Left hindlimb (tissue), 1 donor: ENCODE measurements around the gene MSANTD1.

Experiments used
- DNase-seq: peaks from one replicate; pipeline ENCODE4 v3.0.0-alpha.2; 2018

The MSANTD1 gene

DNA sequence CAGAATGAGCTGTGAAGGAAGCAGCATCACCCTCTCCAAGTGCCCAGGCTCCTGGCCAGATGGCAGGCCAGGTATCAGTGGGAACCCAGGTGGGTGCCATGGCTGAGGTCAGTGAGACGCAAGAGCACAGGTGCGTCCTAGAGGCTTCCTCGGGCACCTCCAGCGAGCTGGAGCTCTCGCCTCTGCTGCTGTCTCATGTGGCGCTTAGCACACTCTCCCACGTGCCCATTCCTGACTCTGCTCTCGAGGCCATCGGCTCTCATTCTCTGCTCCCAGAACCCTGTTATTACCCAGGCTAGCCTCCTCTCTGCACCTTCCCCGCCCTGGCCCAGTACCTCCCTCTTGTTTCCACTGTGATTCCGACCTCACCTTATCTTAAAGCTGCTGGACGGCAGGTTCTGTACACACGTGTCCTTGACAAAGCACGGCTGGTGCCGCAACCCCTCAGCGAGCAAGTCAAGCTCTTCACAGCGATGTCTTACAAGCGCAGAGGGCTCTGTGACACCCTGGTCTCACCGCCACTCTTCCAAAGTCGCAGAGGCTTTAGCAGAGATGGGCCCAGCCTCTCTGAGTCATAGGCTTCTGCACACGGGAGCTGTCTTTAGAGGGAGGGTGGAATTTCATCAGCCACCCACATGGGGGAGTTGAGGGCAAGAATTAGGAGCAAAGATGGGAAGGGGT lies 15.4 kb upstream of the MSANTD1 start:
- no peak for DNase-seq

DNA sequence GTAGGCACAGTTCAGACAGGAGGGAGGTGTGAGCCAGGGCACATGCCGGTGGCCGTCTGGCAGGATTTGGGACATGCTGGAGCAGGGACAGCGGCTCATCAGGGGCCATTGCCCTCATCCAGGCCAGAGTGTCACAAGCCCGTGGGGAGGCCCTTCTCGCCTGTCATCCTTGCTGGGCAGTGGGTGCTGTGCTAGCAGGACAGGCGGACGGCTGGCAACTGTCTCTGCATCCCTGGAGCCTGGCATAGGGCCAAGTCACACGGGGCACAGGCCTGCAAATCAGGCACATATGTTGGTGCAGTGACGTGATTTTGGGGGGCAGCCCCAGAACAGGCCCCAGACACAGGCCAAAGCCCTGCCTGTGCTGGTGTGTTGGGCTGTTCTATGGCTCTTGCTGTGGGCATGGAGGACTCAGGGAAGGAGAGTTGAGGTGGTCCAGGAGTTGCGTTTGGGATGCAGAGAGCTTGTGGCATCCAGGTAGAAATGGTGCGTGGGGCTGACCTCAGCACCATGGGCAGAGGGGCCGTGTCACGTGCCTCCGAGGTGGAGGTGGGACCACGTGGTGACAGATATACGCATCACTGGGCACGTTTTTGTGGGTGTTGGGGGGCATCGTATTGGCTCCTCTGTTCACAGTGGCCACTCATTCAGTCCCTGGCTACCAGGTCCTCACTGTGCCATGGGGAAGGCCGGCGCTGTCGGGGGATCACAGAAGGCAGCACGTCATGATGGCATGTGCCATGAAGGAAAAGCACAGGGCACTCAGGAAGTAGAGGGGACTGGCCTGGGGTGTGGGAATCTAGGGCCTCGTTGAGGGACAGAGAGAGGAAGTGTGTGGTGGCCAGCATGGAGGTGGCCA lies 14.6 kb upstream of the MSANTD1 start:
- no peak for DNase-seq

DNA sequence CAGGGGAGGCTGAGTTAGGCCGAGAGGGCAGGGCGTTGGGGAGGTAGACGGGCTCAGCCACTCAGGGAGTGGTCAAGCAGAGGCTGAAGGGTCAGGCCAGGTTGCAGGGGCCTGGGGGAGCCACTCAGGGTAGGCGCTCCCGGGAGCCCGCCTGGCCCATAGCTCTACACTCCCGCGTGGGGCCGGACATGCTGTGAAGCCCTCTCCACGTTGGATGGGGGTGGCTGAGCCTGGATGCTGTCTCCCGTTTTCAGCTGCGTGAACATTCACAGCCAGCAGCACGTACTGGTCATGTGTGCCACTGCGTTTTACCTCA lies 14.0 kb upstream of the MSANTD1 start:
- DNase-seq, result no peak

DNA sequence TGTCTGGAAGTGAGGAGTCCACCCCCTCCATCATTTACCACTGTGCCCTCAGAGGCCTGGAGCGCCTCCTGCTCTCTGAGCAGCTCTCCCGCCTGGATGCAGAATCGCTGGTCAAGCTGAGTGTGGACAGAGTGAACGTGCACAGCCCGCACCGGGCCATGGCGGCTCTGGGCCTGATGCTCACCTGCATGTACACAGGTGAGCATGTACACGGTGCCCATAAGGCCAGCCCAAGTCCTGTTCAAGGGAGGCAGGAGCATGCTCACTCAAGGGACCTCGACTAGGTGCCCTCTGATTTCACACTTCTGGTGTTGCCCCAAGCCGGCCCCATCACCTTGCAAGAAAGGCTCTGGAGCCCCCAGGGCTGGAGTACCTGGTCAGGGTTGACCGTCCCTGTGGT lies 13.4 kb upstream of the MSANTD1 start:
- DNase-seq, result no peak

DNA sequence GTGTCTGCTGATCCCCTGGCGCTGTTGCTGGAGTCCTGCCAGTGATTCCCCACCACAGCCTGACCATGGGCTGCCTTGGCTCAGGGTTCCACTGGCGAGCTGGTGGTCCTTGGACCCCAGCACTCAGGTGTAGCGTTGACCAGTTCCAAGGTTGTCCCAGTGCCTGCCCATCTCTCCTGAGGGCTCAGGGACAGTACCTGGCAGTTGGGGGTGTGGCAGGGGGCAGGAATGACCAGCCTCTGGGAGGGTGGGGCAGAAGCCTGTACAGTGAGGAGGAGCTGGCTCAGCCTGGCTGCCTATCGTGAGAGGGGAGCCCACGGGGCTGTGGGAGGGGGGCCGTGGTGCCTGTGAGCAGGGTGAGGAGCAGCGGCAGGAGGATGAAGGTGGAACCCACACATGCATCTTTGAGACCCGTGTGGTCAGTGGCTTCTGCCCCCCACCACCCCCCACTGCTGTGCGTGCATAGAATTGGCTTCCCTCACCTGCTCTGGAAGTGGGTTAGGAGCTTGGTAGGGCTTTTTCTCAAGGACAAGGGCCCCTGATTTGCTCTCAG lies 12.6 kb upstream of the MSANTD1 start:
- DNase-seq, result no peak

DNA sequence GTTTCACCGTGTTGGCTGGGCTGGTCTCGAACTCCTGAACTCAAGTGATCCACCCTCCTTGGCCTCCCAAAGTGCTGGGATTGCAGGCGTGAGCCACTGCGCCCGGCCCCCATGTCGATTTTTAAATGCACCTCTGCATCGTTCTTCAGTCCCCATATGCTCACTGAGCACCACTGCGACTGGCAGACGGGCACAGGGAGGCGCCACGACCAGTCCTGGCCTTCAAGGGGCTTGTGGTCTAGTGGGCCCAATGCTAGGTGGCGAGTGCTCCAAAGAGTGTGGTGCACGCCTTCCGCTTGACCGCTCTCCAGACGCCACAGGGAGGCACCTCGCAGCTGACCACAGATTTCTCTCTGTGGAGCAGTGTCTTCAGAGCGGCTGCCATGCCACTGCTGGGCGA lies 11.7 kb upstream of the MSANTD1 start:
- no peak for DNase-seq

DNA sequence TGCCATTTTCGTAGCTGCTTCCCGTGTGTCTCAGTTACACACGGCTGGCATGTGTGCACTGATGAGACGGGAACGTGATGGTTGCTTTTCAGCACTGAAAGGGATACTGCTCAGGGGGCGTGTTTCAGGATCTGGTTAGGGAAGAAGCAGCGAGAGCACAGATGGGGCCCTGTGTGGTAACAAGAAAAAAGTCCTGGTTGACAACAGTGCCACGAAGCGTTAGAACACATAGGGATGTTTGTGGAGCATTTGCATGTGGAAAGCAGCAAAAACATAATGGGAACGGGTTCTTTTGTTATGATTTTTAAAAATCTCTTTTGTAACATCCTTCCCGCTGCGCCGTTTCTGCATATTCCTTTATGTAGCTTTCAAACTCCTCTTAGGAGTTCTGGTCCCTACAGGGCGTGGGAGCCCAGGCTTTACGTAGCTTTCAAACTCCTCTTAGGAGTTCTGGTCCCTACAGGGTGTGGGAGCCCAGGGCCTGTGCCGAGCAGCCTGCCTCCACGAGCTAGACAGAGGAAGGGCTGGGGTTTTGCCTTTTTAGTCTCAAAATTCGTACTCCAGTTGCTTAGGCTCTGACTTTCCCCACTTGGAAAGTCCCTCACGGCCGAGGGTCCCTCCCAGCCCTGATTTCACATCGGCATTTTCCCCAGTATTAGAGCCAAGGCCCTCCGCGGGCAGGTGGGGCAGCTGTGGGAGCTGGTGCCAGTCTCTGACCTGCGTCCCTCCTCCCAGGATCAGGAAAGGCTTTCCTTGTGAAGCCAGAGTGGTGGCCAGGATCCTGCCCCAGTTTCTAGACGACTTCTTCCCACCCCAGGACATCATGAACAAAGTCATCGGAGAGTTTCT lies 11.0 kb upstream of the MSANTD1 start:
- DNase-seq, result no peak

DNA sequence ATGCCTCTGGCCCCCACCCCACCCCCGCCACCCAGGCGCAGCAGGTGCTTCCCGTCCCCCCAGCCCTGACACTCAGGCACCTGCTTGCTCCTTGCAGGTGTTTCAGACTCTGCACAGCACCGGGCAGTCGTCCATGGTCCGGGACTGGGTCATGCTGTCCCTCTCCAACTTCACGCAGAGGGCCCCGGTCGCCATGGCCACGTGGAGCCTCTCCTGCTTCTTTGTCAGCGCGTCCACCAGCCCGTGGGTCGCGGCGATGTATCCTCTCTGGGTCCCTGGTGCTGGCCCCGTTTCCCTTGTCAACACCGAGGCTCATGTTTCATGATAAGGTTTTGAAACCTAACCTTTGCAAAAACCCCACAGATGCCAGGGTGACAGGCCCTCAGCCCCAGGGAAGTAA lies 10.2 kb upstream of the MSANTD1 start:
- DNase-seq, result no peak

DNA sequence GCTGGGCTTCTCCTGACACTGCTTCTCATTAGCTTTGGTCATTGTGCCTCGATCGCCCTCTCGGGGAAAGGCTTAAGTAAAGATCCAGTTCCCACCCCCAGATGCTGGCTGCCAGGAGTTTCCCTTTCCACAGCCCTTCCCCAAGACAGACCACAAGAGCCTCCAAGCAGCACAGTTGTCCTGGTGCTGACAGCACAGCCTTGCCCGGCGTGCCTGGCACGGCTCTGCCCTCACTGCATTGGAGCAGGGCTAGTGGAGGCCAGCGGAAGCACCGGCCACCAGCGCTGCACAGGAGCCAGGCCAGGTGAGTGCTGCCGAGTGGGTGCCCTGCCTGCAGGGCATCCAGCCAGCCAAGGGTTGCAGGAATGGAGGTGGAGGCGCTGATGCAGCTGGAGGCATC lies 9.7 kb upstream of the MSANTD1 start:
- DNase-seq, result no peak

DNA sequence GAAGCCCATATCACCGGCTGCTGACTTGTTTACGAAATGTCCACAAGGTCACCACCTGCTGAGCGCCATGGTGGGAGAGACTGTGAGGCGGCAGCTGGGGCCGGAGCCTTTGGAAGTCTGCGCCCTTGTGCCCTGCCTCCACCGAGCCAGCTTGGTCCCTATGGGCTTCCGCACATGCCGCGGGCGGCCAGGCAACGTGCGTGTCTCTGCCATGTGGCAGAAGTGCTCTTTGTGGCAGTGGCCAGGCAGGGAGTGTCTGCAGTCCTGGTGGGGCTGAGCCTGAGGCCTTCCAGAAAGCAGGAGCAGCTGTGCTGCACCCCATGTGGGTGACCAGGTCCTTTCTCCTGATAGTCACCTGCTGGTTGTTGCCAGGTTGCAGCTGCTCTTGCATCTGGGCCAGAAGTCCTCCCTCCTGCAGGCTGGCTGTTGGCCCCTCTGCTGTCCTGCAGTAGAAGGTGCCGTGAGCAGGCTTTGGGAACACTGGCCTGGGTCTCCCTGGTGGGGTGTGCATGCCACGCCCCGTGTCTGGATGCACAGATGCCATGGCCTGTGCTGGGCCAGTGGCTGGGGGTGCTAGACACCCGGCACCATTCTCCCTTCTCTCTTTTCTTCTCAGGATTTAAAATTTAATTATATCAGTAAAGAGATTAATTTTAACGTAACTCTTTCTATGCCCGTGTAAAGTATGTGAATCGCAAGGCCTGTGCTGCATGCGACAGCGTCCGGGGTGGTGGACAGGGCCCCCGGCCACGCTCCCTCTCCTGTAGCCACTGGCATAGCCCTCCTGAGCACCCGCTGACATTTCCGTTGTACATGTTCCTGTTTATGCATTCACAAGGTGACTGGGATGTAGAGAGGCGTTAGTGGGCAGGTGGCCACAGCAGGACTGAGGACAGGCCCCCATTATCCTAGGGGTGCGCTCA lies 8.7 kb upstream of the MSANTD1 start:
- no peak for DNase-seq

DNA sequence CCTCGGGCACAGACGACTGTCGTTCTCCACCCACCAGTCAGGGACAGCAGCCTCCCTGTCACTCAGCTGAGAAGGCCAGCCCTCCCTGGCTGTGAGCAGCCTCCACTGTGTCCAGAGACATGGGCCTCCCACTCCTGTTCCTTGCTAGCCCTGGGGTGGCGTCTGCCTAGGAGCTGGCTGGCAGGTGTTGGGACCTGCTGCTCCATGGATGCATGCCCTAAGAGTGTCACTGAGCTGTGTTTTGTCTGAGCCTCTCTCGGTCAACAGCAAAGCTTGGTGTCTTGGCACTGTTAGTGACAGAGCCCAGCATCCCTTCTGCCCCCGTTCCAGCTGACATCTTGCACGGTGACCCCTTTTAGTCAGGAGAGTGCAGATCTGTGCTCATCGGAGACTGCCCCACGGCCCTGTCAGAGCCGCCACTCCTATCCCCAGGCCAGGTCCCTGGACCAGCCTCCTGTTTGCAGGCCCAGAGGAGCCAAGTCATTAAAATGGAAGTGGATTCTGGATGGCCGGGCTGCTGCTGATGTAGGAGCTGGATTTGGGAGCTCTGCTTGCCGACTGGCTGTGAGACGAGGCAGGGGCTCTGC lies 7.9 kb upstream of the MSANTD1 start:
- DNase-seq, result no peak

DNA sequence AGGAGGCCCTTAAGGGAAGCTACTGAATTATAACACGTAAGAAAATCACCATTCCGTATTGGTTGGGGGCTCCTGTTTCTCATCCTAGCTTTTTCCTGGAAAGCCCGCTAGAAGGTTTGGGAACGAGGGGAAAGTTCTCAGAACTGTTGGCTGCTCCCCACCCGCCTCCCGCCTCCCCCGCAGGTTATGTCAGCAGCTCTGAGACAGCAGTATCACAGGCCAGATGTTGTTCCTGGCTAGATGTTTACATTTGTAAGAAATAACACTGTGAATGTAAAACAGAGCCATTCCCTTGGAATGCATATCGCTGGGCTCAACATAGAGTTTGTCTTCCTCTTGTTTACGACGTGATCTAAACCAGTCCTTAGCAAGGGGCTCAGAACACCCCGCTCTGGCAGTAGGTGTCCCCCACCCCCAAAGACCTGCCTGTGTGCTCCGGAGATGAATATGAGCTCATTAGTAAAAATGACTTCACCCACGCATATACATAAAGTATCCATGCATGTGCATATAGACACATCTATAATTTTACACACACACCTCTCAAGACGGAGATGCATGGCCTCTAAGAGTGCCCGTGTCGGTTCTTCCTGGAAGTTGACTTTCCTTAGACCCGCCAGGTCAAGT lies 6.9 kb upstream of the MSANTD1 start:
- DNase-seq, result peak; percentile 88

DNA sequence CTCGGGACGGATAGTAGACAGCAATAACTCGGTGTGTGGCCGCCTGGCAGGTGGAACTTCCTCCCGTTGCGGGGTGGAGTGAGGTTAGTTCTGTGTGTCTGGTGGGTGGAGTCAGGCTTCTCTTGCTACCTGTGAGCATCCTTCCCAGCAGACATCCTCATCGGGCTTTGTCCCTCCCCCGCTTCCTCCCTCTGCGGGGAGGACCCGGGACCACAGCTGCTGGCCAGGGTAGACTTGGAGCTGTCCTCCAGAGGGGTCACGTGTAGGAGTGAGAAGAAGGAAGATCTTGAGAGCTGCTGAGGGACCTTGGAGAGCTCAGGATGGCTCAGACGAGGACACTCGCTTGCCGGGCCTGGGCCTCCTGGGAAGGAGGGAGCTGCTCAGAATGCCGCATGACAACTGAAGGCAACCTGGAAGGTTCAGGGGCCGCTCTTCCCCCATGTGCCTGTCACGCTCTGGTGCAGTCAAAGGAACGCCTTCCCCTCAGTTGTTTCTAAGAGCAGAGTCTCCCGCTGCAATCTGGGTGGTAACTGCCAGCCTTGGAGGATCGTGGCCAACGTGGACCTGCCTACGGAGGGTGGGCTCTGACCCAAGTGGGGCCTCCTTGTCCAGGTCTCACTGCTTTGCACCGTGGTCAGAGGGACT lies 5.7 kb upstream of the MSANTD1 start:
- no peak for DNase-seq

DNA sequence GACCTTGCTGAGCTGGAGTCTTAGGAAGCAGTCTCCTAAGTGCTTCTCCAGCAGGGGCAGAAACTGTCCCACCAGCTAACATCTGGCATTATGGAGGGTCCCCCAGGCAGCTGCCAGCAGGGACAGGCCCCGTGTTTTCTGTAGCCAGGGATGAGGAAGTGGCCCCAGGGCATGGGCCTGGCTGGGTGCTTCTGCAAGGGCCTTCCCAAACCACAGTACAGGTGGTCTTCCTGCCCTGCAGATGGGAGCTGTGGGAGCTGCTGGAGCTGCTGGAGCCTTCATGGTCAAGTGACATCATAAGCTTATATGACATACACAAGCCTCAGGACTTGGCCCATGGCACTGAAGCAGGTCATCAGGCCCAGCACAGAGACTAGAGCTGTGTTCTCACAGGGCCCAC lies 5.0 kb upstream of the MSANTD1 start:
- no peak for DNase-seq

DNA sequence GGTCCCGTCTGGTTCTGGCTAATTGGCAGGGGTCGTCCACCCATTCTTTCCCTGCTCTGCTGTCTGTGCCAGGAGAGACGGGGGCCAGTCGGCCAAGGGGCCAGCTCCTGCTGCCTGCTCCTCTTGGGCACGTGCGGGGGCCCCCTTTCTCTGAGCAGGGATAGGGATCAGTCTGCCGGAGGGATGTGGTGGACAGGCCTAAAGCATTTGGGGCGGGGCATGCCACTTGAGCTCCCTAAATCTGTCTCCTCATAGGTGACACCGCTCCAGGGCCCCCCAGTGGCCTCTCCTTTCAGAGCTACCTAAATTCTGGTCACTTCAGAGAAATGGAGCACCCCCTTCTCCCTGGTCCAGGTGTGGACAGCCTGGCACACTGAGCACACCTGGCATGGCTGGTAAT lies 4.2 kb upstream of the MSANTD1 start:
- DNase-seq, result no peak

DNA sequence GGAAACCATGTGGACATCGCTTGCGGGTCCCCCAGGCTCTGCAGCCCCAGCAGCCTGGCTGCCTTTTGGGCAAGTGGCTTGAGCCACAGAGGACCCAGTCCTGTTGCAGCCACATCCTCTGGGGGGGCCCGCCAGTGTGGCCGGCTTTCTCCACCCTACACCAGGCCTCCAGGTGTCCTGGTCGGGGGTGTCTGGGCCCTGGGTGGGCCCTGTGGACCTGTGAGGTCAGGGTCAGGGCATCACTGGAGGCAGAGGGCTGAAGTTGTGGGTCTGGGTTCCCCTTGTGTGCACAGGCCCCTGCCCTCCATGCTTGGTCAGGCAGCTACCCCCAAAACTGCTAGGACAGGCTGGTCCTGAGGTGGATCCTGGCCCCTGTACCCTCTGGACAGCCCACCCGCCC lies 3.3 kb upstream of the MSANTD1 start:
- no peak for DNase-seq

DNA sequence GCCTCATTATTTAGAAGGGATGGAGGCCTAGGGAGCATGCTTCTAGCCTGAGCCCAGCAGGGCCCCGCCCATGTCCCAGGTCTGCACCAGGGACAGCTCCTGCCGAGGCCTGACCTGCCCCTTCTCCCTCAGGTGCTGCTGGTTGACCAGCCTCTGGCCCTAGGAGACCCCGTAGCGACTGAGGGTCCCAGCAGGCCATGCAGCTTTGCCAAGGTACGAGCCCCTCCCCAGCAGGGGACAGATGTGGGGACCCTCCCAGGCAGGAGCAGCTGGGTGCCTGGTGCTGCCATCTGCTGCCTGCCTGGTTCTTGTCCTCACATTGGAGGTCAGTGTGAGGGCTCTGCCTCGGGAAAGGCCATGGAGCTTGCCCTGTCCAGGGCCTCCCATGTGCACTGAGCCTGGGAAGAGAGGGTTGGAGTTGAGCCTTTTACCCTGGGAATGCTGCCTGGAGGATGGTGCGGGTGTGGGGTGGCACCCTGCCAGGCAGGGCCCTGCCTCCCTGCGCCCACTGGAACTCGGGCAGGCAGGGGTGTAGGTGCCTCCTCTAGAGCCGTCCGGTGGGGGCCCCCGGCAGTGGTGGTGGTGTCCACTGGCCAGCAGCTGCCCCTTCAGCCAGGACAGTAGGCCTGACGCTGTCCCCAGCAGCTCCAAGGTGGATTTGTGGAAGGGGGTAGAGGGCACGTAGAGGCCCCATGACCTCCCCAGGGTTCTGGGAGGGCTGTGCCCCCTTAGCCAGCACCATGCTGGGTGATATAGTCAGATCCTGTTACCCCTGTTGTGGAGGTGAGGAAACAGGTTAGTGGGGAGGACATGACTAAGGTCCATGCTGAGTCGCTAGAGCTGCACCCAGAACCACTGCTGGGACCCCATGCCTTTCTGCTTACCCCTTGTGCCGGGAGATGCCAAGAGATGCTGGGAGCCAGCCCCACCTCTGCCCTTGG lies 2.2 kb upstream of the MSANTD1 start:
- peak; percentile 20 for DNase-seq

DNA sequence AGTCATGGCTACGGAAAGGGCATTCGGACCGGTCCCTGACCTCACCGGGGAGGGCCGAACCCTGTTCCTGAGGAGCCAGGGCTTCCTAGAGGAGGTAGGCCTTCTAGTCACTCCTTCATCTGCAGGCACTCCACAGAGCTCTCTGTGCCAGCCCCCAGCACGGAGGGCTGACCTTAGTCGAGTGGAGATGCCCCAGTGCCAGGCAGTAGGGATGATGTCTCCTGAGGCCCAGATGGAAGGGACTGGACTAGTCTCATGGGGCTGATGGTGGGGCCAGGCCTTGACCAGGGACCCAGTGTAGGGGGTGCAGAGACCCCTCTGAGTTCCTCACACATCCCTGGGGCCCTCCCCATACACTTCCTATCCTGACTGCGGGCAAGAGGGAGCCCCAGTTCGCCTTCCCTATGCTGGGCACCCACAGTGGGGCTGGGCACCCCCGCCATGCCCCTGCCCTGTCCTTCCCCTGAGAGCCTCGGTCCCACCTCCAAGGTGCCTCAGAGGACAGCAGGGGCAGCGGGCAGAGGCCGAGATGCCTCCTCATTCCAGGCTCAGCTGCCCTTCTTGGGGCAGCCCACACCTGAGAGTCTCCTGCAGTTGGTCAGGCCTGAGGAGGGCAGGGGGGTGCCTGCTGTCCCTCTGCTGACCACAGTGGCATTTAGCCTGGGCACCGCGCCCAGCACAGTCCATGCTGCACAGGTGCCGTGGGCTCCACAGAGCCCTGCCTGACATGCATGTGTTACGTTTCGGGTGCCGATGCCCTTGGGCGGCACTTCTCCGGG lies 1.4 kb upstream of the MSANTD1 start:
- DNase-seq, result no peak

DNA sequence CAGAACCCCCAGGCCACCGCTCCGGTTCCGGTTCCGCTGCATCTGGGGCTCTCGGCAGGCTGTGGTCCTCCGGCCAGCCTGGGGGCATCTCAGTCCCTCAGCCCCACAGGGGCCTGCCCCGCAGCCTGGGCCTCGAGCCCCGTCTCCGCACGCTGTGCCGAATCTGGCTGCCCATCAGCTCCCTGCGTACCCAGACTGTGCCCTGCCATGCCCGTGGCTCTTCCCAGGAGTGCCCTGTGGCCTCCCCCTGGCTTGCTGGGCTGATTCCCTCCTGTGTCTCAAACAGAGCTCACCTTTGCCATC lies 830 bp upstream of the MSANTD1 start:
- DNase-seq, result peak; percentile 20
